Measurements from ENCODE around the gene NTF4. TPM values are rescaled to one million over a fixed set of nuclear protein-coding genes. Genes with fewer than 3 reads are reported as not detected.
A peak's percentile ranks its signal among the peaks of the same experiment; 100 is the strongest.

The NTF4 gene
- total RNA-seq, 1 experiment from 2014 or later: 3.9 TPM

- no peak for TF ChIP-seq CTCF (IDR thresholded peaks at IDR 0.05)
- no peak for TF ChIP-seq ZNF396 (CRISPR knock-in tag; IDR thresholded peaks at IDR 0.05; ENCODE audit: borderline replicate concordance)
- peak; percentile 93; the same call in 1 of the 2 replicates for TF ChIP-seq ESRRA (CRISPR knock-in tag; IDR thresholded peaks at IDR 0.05; ENCODE audit: borderline replicate concordance)
- peak; percentile 55; the same call in 1 of the 2 replicates for TF ChIP-seq ZNF263 (CRISPR knock-in tag; IDR thresholded peaks at IDR 0.05; ENCODE audit: low read depth)
- TF ChIP-seq JUN (CRISPR knock-in tag; IDR thresholded peaks at IDR 0.05): peak; percentile 98
- TF ChIP-seq, protein P1, sequence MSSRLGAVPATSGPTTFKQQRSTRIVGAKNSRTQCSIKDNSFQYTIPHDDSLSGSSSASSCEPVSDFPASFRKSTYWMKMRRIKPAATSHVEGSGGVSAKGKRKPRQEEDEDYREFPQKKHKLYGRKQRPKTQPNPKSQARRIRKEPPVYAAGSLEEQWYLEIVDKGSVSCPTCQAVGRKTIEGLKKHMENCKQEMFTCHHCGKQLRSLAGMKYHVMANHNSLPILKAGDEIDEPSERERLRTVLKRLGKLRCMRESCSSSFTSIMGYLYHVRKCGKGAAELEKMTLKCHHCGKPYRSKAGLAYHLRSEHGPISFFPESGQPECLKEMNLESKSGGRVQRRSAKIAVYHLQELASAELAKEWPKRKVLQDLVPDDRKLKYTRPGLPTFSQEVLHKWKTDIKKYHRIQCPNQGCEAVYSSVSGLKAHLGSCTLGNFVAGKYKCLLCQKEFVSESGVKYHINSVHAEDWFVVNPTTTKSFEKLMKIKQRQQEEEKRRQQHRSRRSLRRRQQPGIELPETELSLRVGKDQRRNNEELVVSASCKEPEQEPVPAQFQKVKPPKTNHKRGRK (CRISPR knock-in tag; IDR thresholded peaks at IDR 0.05; ENCODE audit: borderline replicate concordance): no peak
- TF ChIP-seq, protein P2, sequence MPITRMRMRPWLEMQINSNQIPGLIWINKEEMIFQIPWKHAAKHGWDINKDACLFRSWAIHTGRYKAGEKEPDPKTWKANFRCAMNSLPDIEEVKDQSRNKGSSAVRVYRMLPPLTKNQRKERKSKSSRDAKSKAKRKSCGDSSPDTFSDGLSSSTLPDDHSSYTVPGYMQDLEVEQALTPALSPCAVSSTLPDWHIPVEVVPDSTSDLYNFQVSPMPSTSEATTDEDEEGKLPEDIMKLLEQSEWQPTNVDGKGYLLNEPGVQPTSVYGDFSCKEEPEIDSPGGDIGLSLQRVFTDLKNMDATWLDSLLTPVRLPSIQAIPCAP (CRISPR knock-in tag; IDR thresholded peaks at IDR 0.05): peak; percentile 93
- no peak for TF ChIP-seq SOX15 (CRISPR knock-in tag; IDR thresholded peaks at IDR 0.05)
- TF ChIP-seq TP53 (CRISPR knock-in tag; IDR thresholded peaks at IDR 0.05): peak; percentile 95
- TF ChIP-seq, protein P3, sequence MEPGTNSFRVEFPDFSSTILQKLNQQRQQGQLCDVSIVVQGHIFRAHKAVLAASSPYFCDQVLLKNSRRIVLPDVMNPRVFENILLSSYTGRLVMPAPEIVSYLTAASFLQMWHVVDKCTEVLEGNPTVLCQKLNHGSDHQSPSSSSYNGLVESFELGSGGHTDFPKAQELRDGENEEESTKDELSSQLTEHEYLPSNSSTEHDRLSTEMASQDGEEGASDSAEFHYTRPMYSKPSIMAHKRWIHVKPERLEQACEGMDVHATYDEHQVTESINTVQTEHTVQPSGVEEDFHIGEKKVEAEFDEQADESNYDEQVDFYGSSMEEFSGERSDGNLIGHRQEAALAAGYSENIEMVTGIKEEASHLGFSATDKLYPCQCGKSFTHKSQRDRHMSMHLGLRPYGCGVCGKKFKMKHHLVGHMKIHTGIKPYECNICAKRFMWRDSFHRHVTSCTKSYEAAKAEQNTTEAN (CRISPR knock-in tag; IDR thresholded peaks at IDR 0.05): peak; percentile 75; the same call in 1 of the 2 replicates
- TF ChIP-seq SMAD3 (CRISPR knock-in tag; IDR thresholded peaks at IDR 0.05; ENCODE audit: borderline replicate concordance): peak; percentile 60; the same call in 1 of the 2 replicates
- TF ChIP-seq MXD4 (CRISPR knock-in tag; IDR thresholded peaks at IDR 0.05; ENCODE audit: borderline replicate concordance): no peak
- 0 out of 2 replicates have a peak, but pooled peaks have one; percentile 33 for TF ChIP-seq CREB1 (CRISPR knock-in tag; IDR thresholded peaks at IDR 0.05)
- no peak for TF ChIP-seq IRF2 (CRISPR knock-in tag; IDR thresholded peaks at IDR 0.05; ENCODE audit: borderline replicate concordance, low read depth)
- no peak for TF ChIP-seq GRHL2 (CRISPR knock-in tag; IDR thresholded peaks at IDR 0.05; ENCODE audit: insufficient replicate concordance, severe bottlenecking)
- TF ChIP-seq E2F5 (CRISPR knock-in tag; IDR thresholded peaks at IDR 0.05): peak; percentile 95
- peak; percentile 65; the same call in 1 of the 2 replicates for TF ChIP-seq CREM (CRISPR knock-in tag; IDR thresholded peaks at IDR 0.05)
- no peak for TF ChIP-seq ZNF138 (CRISPR knock-in tag; conservative IDR thresholded peaks at IDR 0.05)
- TF ChIP-seq FOXK1 (CRISPR knock-in tag; IDR thresholded peaks at IDR 0.05): peak; percentile 78
- peak; percentile 48 for TF ChIP-seq USF2 (CRISPR knock-in tag; IDR thresholded peaks at IDR 0.05)
- TF ChIP-seq ZNF423 (CRISPR knock-in tag; IDR thresholded peaks at IDR 0.05): no peak
- peak; percentile 93 for TF ChIP-seq ETV6 (CRISPR knock-in tag; IDR thresholded peaks at IDR 0.05)
- no peak for TF ChIP-seq ZNF425 (CRISPR knock-in tag; conservative IDR thresholded peaks at IDR 0.05)
- TF ChIP-seq, protein P4, sequence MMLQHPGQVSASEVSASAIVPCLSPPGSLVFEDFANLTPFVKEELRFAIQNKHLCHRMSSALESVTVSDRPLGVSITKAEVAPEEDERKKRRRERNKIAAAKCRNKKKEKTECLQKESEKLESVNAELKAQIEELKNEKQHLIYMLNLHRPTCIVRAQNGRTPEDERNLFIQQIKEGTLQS (CRISPR knock-in tag; conservative IDR thresholded peaks at IDR 0.05): no peak
- peak; percentile 89; the same call in 1 of the 2 replicates for TF ChIP-seq RELA (CRISPR knock-in tag; IDR thresholded peaks at IDR 0.05; ENCODE audit: borderline replicate concordance)
- TF ChIP-seq, protein P5, sequence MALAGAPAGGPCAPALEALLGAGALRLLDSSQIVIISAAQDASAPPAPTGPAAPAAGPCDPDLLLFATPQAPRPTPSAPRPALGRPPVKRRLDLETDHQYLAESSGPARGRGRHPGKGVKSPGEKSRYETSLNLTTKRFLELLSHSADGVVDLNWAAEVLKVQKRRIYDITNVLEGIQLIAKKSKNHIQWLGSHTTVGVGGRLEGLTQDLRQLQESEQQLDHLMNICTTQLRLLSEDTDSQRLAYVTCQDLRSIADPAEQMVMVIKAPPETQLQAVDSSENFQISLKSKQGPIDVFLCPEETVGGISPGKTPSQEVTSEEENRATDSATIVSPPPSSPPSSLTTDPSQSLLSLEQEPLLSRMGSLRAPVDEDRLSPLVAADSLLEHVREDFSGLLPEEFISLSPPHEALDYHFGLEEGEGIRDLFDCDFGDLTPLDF (CRISPR knock-in tag; IDR thresholded peaks at IDR 0.05): peak; percentile 86
- TF ChIP-seq ZNF219 (CRISPR knock-in tag; IDR thresholded peaks at IDR 0.05; ENCODE audit: borderline replicate concordance): peak; percentile 78
Observed at GRCh38 chr19:49071860-49072547, 7.4 kb upstream of the NTF4 start (continued).
